GM23248 (cell line): ENCODE results near the gene NBPF3.
"Not testable (repeated sequence)": the region's sequence is repeated elsewhere in the genome, so short reads cannot be mapped to it uniquely, and the experiment has no call there.

Experiments
- EZH2 ChIP-seq: fragments of 200-600 bp; sonication (generic); IDR thresholded peaks from 2 replicates; pipeline ENCODE4 v1.6.1; 2018; ENCODE audit warnings: antibody characterized with exemption, mild to moderate bottlenecking; ENCODE audit not compliant: insufficient read depth, poor library complexity, severe bottlenecking
- EZH2phosphoT487 ChIP-seq: fragments of 200-600 bp; sonication (generic); IDR thresholded peaks from 2 replicates; pipeline ENCODE4 v1.6.1; 2018; ENCODE audit warnings: antibody characterized with exemption, moderate library complexity, mild to moderate bottlenecking, low read depth; ENCODE audit not compliant: insufficient read depth

DNA sequence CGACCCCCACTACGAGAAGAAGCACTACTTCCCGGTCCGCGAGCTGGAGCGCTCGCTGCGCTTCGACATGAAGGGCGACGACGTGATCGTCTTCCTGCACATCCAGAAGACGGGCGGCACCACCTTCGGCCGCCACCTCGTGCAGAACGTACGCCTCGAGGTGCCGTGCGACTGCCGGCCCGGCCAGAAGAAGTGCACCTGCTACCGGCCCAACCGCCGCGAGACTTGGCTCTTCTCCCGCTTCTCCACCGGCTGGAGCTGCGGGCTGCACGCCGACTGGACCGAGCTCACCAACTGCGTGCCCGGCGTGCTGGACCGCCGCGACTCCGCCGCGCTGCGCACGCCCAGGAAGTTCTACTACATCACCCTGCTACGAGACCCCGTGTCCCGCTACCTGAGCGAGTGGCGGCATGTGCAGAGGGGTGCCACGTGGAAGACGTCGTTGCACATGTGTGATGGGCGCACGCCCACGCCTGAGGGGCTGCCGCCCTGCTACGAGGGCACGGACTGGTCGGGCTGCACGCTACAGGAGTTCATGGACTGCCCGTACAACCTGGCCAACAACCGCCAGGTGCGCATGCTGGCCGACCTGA is 11.4 kb upstream of the NBPF3 start:
- not testable (repeated sequence) for TF ChIP-seq EZH2, EZH2phosphoT487
